ENCODE results near the gene COLEC11. TPM values are rescaled to one million over a fixed set of nuclear protein-coding genes. Genes with fewer than 3 reads are reported as not detected.

COLEC11 gene
- total and polyA plus RNA-seq, 2 of the 13 experiments (the other 11 are each of a cell fraction or from before 2014, with no cell fraction given) = 1.5 to 3.0 TPM

GRCh38 chr2:3656762-3657721 lies 62.1 kb downstream of the COLEC11 start (continued):
- TF ChIP-seq DMTF1 (CRISPR knock-in tag; IDR thresholded peaks at IDR 0.05) = no peak
- no peak for TF ChIP-seq ZNF362 (CRISPR knock-in tag; IDR thresholded peaks at IDR 0.05; ENCODE audit: borderline replicate concordance)
- no peak for TF ChIP-seq FOXK1 (CRISPR knock-in tag; IDR thresholded peaks at IDR 0.05; ENCODE audit: borderline replicate concordance, low read depth)
- no peak for TF ChIP-seq ZSCAN25 (CRISPR knock-in tag; IDR thresholded peaks at IDR 0.05)
- no peak for TF ChIP-seq ETV6 (CRISPR knock-in tag; conservative IDR thresholded peaks at IDR 0.05)
- TF ChIP-seq ZNF609 (CRISPR knock-in tag; IDR thresholded peaks at IDR 0.05; ENCODE audit: borderline replicate concordance) = peak; percentile 42; the same call in 1 of the 2 replicates
- no peak for TF ChIP-seq ZNF607 (CRISPR knock-in tag; IDR thresholded peaks at IDR 0.05; ENCODE audit: borderline replicate concordance)
- TF ChIP-seq ATF4 (CRISPR knock-in tag; IDR thresholded peaks at IDR 0.05) = peak in 1 of 2 experiments; percentile 24; a peak in 1 of 4 replicates
- TF ChIP-seq RXRB (CRISPR knock-in tag; IDR thresholded peaks at IDR 0.05; ENCODE audit: borderline replicate concordance) = peak; percentile 57
- TF ChIP-seq NKX3-1 (CRISPR knock-in tag; IDR thresholded peaks at IDR 0.05) = no peak
- TF ChIP-seq ELF1 (CRISPR knock-in tag; IDR thresholded peaks at IDR 0.05) = no peak
- peak; percentile 85; the same call in 1 of the 2 replicates for TF ChIP-seq TERF1 (CRISPR knock-in tag; IDR thresholded peaks at IDR 0.05)
- no peak for TF ChIP-seq BORCS8-MEF2B (CRISPR knock-in tag; IDR thresholded peaks at IDR 0.05)
- TF ChIP-seq TAF15 (IDR thresholded peaks at IDR 0.05; ENCODE audit: low read depth, low read length, poor library complexity, severe bottlenecking) = no peak
- TF ChIP-seq THAP7 (CRISPR knock-in tag; IDR thresholded peaks at IDR 0.05) = no peak
